HepG2 (cell line): Measurements from ENCODE around the gene RPTOR. TPM values are rescaled to one million over a fixed set of nuclear protein-coding genes. Genes with fewer than 3 reads are reported as not detected.

ENCODE experiments used
- ATAC-seq: fragments of 200-7000 bp; cut with Tn5 transposase; 3 replicates; pipeline ENCODE4 v1.9.1; 2020; ENCODE audit warnings: mild to moderate bottlenecking, moderate library complexity
- BruUV-seq: library from RNA; stranded (reverse); fragments of 400-500 nt; replicated peaks from 2 replicates; lab custom pipeline; 2021; lab: Mats Ljungman, UMichigan
- CTCF ChIA-PET: fragments of 300-600 bp; formaldehyde crosslinking; extraction: SDS; loops from one replicate; lab custom pipeline; 2021; ENCODE audit warnings: low total read pairs, inconsistent platforms, low intra/inter-chr PET ratio; lab: Yijun Ruan, JAX
- POLR2A ChIA-PET: fragments of 350-600 bp; sonication (Branson Sonifier 250); formaldehyde crosslinking; loops from one replicate; lab custom pipeline; 2020; ENCODE audit warnings: antibody characterized with exemption, inconsistent platforms; lab: Yijun Ruan, JAX
- DNase-seq: peaks from one replicate; pipeline ENCODE4 v3.0.0-alpha.2; 2015; ENCODE audit warnings: low spot score
- FAIRE-seq: peaks from 3 replicates; lab custom pipeline; 2011; peaks lifted over from hg19 to GRCh38; lab: Jason Lieb, UNC
- H2AFZ ChIP-seq: one replicate; pipeline ENCODE4 v1.6.1; 2011; ENCODE audit warnings: low read length, inconsistent platforms
- H3K27ac ChIP-seq: fragments of 300-600 bp; 3 replicates; pipeline ENCODE4 v1.8.0; 2011; ENCODE audit warnings: mixed run types, mild to moderate bottlenecking, mixed read lengths, low read length, inconsistent platforms; ENCODE audit not compliant: insufficient read depth; ENCODE audit errors: extremely low read length
- H3K27me3 ChIP-seq, 2 experiments: fragments of 200-600 bp in 1 of 2; 2 replicates in 1 of 2; 3 replicates in 1 of 2; pipeline versions ENCODE4 v1.6.0 to v1.8.0; 2011; ENCODE audit warnings: low read length in 2 of 2, mild to moderate bottlenecking in 2 of 2, moderate library complexity in 2 of 2, inconsistent platforms in 1 of 2; ENCODE audit not compliant: insufficient read depth in 2 of 2, control insufficient read depth in 1 of 2
- H3K36me3 ChIP-seq, 2 experiments: fragments of 200-600 bp in 1 of 2; replicated peaks in 1 of 2; 2 replicates in 1 of 2; 3 replicates in 1 of 2; pipeline versions ENCODE4 v1.5.1 to v1.8.0; 2011; ENCODE audit warnings: low read length in 2 of 2, inconsistent platforms in 1 of 2; ENCODE audit not compliant: insufficient read depth in 2 of 2, control insufficient read depth in 1 of 2
- H3K4me1 ChIP-seq: 2 replicates; pipeline ENCODE4 v1.5.1; 2012; ENCODE audit warnings: low read length, inconsistent platforms; ENCODE audit not compliant: insufficient read depth
- H3K4me2 ChIP-seq: 2 replicates; pipeline ENCODE4 v1.6.0; 2011; ENCODE audit warnings: low read depth, low read length, inconsistent platforms
- H3K4me3 ChIP-seq, 3 experiments: fragments of 200-600 bp in 1 of 3; sonication (generic), shearing (Covaris generic) in 1 of 3; replicated peaks in 1 of 3; 2 replicates each; pipeline ENCODE4 v1.5.1; 2011 to 2016; ENCODE audit warnings: low read length in 3 of 3, inconsistent platforms in 2 of 3, low read depth in 2 of 3, mild to moderate bottlenecking in 2 of 3, control low read depth in 1 of 3, mixed read lengths in 1 of 3; ENCODE audit not compliant: insufficient read depth in 1 of 3
- H3K79me2 ChIP-seq: one replicate; pipeline ENCODE4 v1.6.1; 2011; ENCODE audit warnings: low read length, inconsistent platforms; ENCODE audit not compliant: insufficient read depth
- H3K9ac ChIP-seq: 2 replicates; pipeline ENCODE4 v1.6.0; 2011; ENCODE audit warnings: mild to moderate bottlenecking, low read depth, low read length, inconsistent platforms; ENCODE audit not compliant: insufficient read depth
- H3K9me3 ChIP-seq: 2 replicates; pipeline ENCODE4 v1.5.1; 2012; ENCODE audit warnings: mild to moderate bottlenecking, low read length
- H4K20me1 ChIP-seq: 2 replicates; pipeline ENCODE4 v1.6.0; 2011; ENCODE audit warnings: inconsistent platforms, mild to moderate bottlenecking, low read length, moderate library complexity; ENCODE audit not compliant: insufficient read depth
- CSRNP1 ChIP-seq: sonication (generic); formaldehyde crosslinking; IDR thresholded peaks from 2 replicates; pipeline ENCODE4 v1.8.1; 2023; ENCODE audit warnings: mild to moderate bottlenecking, missing genetic modification reagents
- KAT8 ChIP-seq: IDR thresholded peaks from 2 replicates; pipeline ENCODE4 v1.6.1; 2016; ENCODE audit warnings: missing genetic modification reagents, missing compliant biosample characterization
- NFAT5 ChIP-seq: sonication (generic); formaldehyde crosslinking; IDR thresholded peaks from 2 replicates; pipeline ENCODE4 v1.4.0; 2020; ENCODE audit warnings: missing genetic modification reagents
- ZSCAN29 ChIP-seq: sonication (generic); formaldehyde crosslinking; conservative IDR thresholded peaks from 2 replicates; pipeline ENCODE4 v1.4.0; 2020; ENCODE audit warnings: mild to moderate bottlenecking, missing genetic modification reagents
- WGBS: methylation state at CpG from one replicate; pipeline ENCODE4 v1.1.6; 2017; ENCODE audit warnings: low lambda C conversion rate; 5-methylcytosine and 5-hydroxymethylcytosine counted together
- in situ Hi-C: cut with HindIII; loops from 2 replicates; pipeline ENCODE4 v1.10.0; 2017; ENCODE audit warnings: low pct_unique_long_range_greater_than_20kb; ENCODE audit not compliant: extremely low pct_ligation_motif_present
- intact Hi-C: fragments of 100-400 bp; cut with micrococcal nuclease; formaldehyde crosslinking; loops from one replicate; pipeline ENCODE4 v1.10.0; 2022; ENCODE audit not compliant: unreplicated experiment
- polyA plus RNA-seq, 8 experiments: library from polyadenylated mRNA; depleted of rRNA in 3 of 8; stranded (reverse) in 7 of 8; unstranded in 1 of 8; fragments of >200 nt; fragmentation: Illumina TruSeq in 4 of 8; extraction: Trizol in 4 of 8; gene quantifications; 2 replicates each; pipeline versions ENCODE4 v1.2.1 to v1.2.3, GENCODE V29; 2011 to 2016; ENCODE audit warnings: low read depth in 4 of 8, missing spikeins in 1 of 8, mixed read lengths in 1 of 8; ENCODE audit not compliant: insufficient read depth in 1 of 8
- total RNA-seq, 5 experiments: library from RNA; depleted of rRNA; stranded (reverse); fragments of >200 nt; fragmentation: Illumina TruSeq; extraction: Trizol; gene quantifications; 2 replicates each; pipeline ENCODE4 v1.2.3, GENCODE V29; 2016; ENCODE audit warnings: low read depth in 1 of 5
- TF ChIP-seq, protein P1 (sequence below): sonication (generic); formaldehyde crosslinking; IDR thresholded peaks from 2 replicates; pipeline ENCODE4 v1.4.0; 2020; ENCODE audit warnings: missing genetic modification reagents, borderline replicate concordance
- TF ChIP-seq, protein P2 (sequence below): sonication (generic); formaldehyde crosslinking; IDR thresholded peaks from 2 replicates; pipeline ENCODE4 v1.4.0; 2020; ENCODE audit warnings: missing genetic modification reagents, borderline replicate concordance

RPTOR gene
- total and polyA plus RNA-seq, 2 of the 13 experiments (the other 11 are each of a cell fraction or from before 2014, with no cell fraction given): 6.6 to 25.3 TPM

GRCh38 chr17:80660527-80661198, 116.0 kb downstream of the RPTOR start (continued):
- TF ChIP-seq, protein P1, sequence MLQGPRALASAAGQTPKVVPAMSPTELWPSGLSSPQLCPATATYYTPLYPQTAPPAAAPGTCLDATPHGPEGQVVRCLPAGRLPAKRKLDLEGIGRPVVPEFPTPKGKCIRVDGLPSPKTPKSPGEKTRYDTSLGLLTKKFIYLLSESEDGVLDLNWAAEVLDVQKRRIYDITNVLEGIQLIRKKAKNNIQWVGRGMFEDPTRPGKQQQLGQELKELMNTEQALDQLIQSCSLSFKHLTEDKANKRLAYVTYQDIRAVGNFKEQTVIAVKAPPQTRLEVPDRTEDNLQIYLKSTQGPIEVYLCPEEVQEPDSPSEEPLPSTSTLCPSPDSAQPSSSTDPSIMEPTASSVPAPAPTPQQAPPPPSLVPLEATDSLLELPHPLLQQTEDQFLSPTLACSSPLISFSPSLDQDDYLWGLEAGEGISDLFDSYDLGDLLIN (CRISPR knock-in tag): no peak
- no peak for TF ChIP-seq NFAT5 (CRISPR knock-in tag)
- TF ChIP-seq KAT8 (CRISPR knock-in tag): no peak

GRCh38 chr17:80662557-80662956, 117.9 kb downstream of the RPTOR start:
- Histone ChIP-seq H3K27me3 (no peaks in the 10 kb centered on the region), H4K20me1 (no peaks in the 10 kb centered on the region; the same call in 1 of the 2 replicates), H3K27ac (no peak overlapping the region), H2AFZ (no peak overlapping the region), H3K79me2 (peaks cover 76% of the 10 kb centered on the region), H3K36me3 (no peaks in the 10 kb centered on the region; a peak in 1 of 5 replicates), H3K4me2 (no peak overlapping the region), H3K4me3 (no peak overlapping the region), H3K4me1 (peaks cover 88% of the 10 kb centered on the region), H3K9ac (no peak overlapping the region), H3K9me3 (no peaks in the 10 kb centered on the region)
- WGBS: 99% methylated on average over 6 of the region's 6 CpGs
- no TSS peak for BruUV-seq
- in situ Hi-C loops: no loop called here
- ChIA-PET CTCF (no interaction called here), POLR2A (interaction anchor here (1.2 kb wide), 1 partner anchor 33 kb away, joined by 3 read pairs; no protein-coding TSS in a partner anchor)
- intact Hi-C loops: no loop called here
- FAIRE-seq: no peak
- no peak for ATAC-seq
- TF ChIP-seq, protein P2, sequence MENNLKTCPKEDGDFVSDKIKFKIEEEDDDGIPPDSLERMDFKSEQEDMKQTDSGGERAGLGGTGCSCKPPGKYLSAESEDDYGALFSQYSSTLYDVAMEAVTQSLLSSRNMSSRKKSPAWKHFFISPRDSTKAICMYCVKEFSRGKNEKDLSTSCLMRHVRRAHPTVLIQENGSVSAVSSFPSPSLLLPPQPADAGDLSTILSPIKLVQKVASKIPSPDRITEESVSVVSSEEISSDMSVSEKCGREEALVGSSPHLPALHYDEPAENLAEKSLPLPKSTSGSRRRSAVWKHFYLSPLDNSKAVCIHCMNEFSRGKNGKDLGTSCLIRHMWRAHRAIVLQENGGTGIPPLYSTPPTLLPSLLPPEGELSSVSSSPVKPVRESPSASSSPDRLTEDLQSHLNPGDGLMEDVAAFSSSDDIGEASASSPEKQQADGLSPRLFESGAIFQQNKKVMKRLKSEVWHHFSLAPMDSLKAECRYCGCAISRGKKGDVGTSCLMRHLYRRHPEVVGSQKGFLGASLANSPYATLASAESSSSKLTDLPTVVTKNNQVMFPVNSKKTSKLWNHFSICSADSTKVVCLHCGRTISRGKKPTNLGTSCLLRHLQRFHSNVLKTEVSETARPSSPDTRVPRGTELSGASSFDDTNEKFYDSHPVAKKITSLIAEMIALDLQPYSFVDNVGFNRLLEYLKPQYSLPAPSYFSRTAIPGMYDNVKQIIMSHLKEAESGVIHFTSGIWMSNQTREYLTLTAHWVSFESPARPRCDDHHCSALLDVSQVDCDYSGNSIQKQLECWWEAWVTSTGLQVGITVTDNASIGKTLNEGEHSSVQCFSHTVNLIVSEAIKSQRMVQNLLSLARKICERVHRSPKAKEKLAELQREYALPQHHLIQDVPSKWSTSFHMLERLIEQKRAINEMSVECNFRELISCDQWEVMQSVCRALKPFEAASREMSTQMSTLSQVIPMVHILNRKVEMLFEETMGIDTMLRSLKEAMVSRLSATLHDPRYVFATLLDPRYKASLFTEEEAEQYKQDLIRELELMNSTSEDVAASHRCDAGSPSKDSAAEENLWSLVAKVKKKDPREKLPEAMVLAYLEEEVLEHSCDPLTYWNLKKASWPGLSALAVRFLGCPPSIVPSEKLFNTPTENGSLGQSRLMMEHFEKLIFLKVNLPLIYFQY (CRISPR knock-in tag): no peak
- TF ChIP-seq ZSCAN29 (CRISPR knock-in tag) (no peak), CSRNP1 (CRISPR knock-in tag) (no peak)
- no peak for DNase-seq
